K562 (cell line): ENCODE measurements around the gene OR6S1. TPM values are rescaled to one million over a fixed set of nuclear protein-coding genes. Genes with fewer than 3 reads are reported as not detected.

Experiments used
- ATAC-seq: fragments of 200-7000 bp; cut with Tn5 transposase; 3 replicates; pipeline ENCODE4 v1.9.1; 2020; ENCODE audit warnings: moderate library complexity
- BruUV-seq: library from RNA; stranded (reverse); fragments of 400-500 nt; replicated peaks from 2 replicates; lab custom pipeline; 2021; lab: Mats Ljungman, UMichigan
- CTCF ChIA-PET: fragments of 300-600 bp; formaldehyde crosslinking; extraction: SDS; loops from one replicate; lab custom pipeline; 2021; ENCODE audit warnings: low intra/inter-chr PET ratio; lab: Yijun Ruan, JAX
- POLR2A ChIA-PET: fragments of 300-600, 350-650 bp; sonication (Branson Sonifier 250); formaldehyde crosslinking; extraction: SDS; loops from one replicate; lab custom pipeline; 2021; ENCODE audit warnings: antibody characterized with exemption, inconsistent platforms; lab: Yijun Ruan, JAX
- DNase-seq, 4 experiments: peaks; one replicate each; pipeline versions ENCODE4 v3.0.0 to v3.0.0-alpha.2; 2011 to 2018; ENCODE audit warnings: low spot score in 3 of 4, mixed read lengths in 3 of 4; ENCODE audit errors: extremely low read depth in 1 of 4
- FAIRE-seq: peaks from 2 replicates; lab custom pipeline; 2011; peaks lifted over from hg19 to GRCh38; lab: Jason Lieb, UNC
- H2AFZ ChIP-seq: 2 replicates; pipeline ENCODE4 v1.6.0; 2011; ENCODE audit warnings: low read depth, low read length, control low read depth, inconsistent platforms
- H3K27ac ChIP-seq: fragments of 200-600 bp; 3 replicates; pipeline ENCODE4 v1.8.0; 2011; ENCODE audit warnings: low read depth, mild to moderate bottlenecking, control low read depth, inconsistent platforms, low read length, moderate library complexity, mixed read lengths; ENCODE audit errors: extremely low read depth
- H3K27me3 ChIP-seq, 2 experiments: fragments of 300-600 bp in 1 of 2; 2 replicates in 1 of 2; 3 replicates in 1 of 2; pipeline versions ENCODE4 v1.6.0 to v1.8.0; 2011; ENCODE audit warnings: inconsistent platforms in 2 of 2, low read length in 2 of 2, mild to moderate bottlenecking in 1 of 2, mixed read lengths in 1 of 2, moderate library complexity in 1 of 2; ENCODE audit not compliant: control insufficient read depth in 2 of 2, insufficient read depth in 2 of 2
- H3K36me3 ChIP-seq: fragments of 300-600 bp; 3 replicates; pipeline ENCODE4 v1.8.0; 2011; ENCODE audit warnings: mild to moderate bottlenecking, low read length, inconsistent platforms; ENCODE audit not compliant: control insufficient read depth, insufficient read depth
- H3K4me1 ChIP-seq, 2 experiments: fragments of 200-600 bp in 1 of 2; replicated peaks in 1 of 2; 2 replicates in 1 of 2; 3 replicates in 1 of 2; pipeline versions ENCODE4 v1.5.1 to v1.8.0; 2011; ENCODE audit warnings: inconsistent platforms in 2 of 2, low read length in 2 of 2, mild to moderate bottlenecking in 1 of 2, mixed read lengths in 1 of 2, moderate library complexity in 1 of 2; ENCODE audit not compliant: control insufficient read depth in 2 of 2, insufficient read depth in 2 of 2
- H3K4me2 ChIP-seq: 2 replicates; pipeline ENCODE4 v1.6.1; 2011; ENCODE audit warnings: low read length, control low read depth, inconsistent platforms, mixed read lengths; ENCODE audit not compliant: insufficient read depth
- H3K4me3 ChIP-seq: fragments of 200-600 bp; sonication (generic), shearing (Covaris generic); 2 replicates; pipeline ENCODE4 v1.5.1; 2016; ENCODE audit warnings: control low read depth, inconsistent platforms
- H3K79me2 ChIP-seq: fragments of 200-600 bp; 3 replicates; pipeline ENCODE4 v1.8.0; 2011; ENCODE audit warnings: low read length, inconsistent platforms; ENCODE audit not compliant: control insufficient read depth, insufficient read depth
- H3K9ac ChIP-seq, 2 experiments: 2 replicates each; pipeline versions ENCODE4 v1.6.0 to v1.6.1; 2011; ENCODE audit warnings: low read depth in 2 of 2, low read length in 2 of 2, control low read depth in 1 of 2, inconsistent platforms in 1 of 2, mild to moderate bottlenecking in 1 of 2, mixed read lengths in 1 of 2; ENCODE audit not compliant: insufficient read depth in 1 of 2
- H3K9me1 ChIP-seq: one replicate; pipeline ENCODE4 v1.6.0; 2011; ENCODE audit warnings: inconsistent platforms, mild to moderate bottlenecking, low read length, moderate library complexity; ENCODE audit not compliant: control insufficient read depth, insufficient read depth
- H3K9me3 ChIP-seq: replicated peaks from 2 replicates; pipeline ENCODE4 v1.5.1; 2011; ENCODE audit warnings: low read depth, low read length, inconsistent platforms; ENCODE audit not compliant: control insufficient read depth, insufficient read depth
- H4K20me1 ChIP-seq: replicated peaks from 2 replicates; pipeline ENCODE4 v1.6.1; 2011; ENCODE audit warnings: low read length, inconsistent platforms, mixed read lengths; ENCODE audit not compliant: control insufficient read depth, insufficient read depth
- BACH1 ChIP-seq: fragments of 200-800 bp; sonication (Bioruptor generic); IDR thresholded peaks from 2 replicates; pipeline ENCODE4 v1.6.1; 2016; ENCODE audit warnings: missing genetic modification characterization, missing compliant biosample characterization
- HSF4 ChIP-seq: fragments of 250-450 bp; sonication (Bioruptor Pico); IDR thresholded peaks from 2 replicates; pipeline ENCODE4 v2.1.2; 2022; ENCODE audit warnings: mild to moderate bottlenecking, moderate library complexity, borderline replicate concordance
- KDM4B ChIP-seq, 2 experiments: fragments of 450-650 bp in 1 of 2; sonication (generic) in 1 of 2; IDR thresholded peaks; 2 replicates each; pipeline ENCODE4 v1.6.1; 2016 to 2017; ENCODE audit warnings: borderline replicate concordance in 2 of 2, antibody characterized with exemption in 1 of 2, low read depth in 1 of 2, mild to moderate bottlenecking in 1 of 2
- NFIC ChIP-seq: fragments of 450-650 bp; IDR thresholded peaks from 2 replicates; pipeline ENCODE4 v1.6.1; 2017; ENCODE audit warnings: mild to moderate bottlenecking, inconsistent platforms
- NKRF ChIP-seq: fragments of 450-650 bp; IDR thresholded peaks from 2 replicates; pipeline ENCODE4 v1.6.1; 2016; ENCODE audit warnings: borderline replicate concordance
- RBBP5 ChIP-seq: fragments of 200-600 bp; sonication (generic); IDR thresholded peaks from 2 replicates; pipeline ENCODE4 v1.6.1; 2012; ENCODE audit warnings: borderline replicate concordance, mild to moderate bottlenecking, low read length, control low read depth, inconsistent platforms; ENCODE audit not compliant: insufficient read depth, poor library complexity, severe bottlenecking
- RBM14 ChIP-seq: fragments of 200-400 bp; formaldehyde crosslinking; IDR thresholded peaks from 2 replicates; pipeline ENCODE4 v1.6.1; 2018; ENCODE audit warnings: low read depth, mild to moderate bottlenecking, low read length, moderate library complexity, borderline replicate concordance; ENCODE audit not compliant: insufficient read depth
- RFX1 ChIP-seq: fragments of 450-650 bp; IDR thresholded peaks from 2 replicates; pipeline ENCODE4 v1.6.1; 2016; ENCODE audit warnings: mild to moderate bottlenecking, moderate library complexity
- ZNF57 ChIP-seq: fragments of 450-650 bp; formaldehyde crosslinking; IDR thresholded peaks from 2 replicates; pipeline ENCODE4 v1.4.0; 2020; ENCODE audit warnings: mild to moderate bottlenecking, moderate library complexity
- WGBS: fragments of 100-300 bp; shearing (Covaris generic); methylation state at CpG from one replicate; pipeline ENCODE4 v1.1.6; 2016; ENCODE audit warnings: low coverage, mixed read lengths; ENCODE audit not compliant: insufficient coverage; ENCODE audit errors: missing lambda C conversion rate; 5-methylcytosine and 5-hydroxymethylcytosine counted together
- in situ Hi-C: fragments of 300-500 bp; cut with MboI; formaldehyde crosslinking; loops from 4 replicates; pipeline ENCODE4 v1.15.0; 2018; ENCODE audit warnings: inconsistent platforms, mixed read lengths
- intact Hi-C: fragments of 100-400 bp; cut with micrococcal nuclease; formaldehyde crosslinking; loops from 2 replicates; pipeline ENCODE4 v1.14.2; 2022
- polyA plus RNA-seq, 8 experiments: library from polyadenylated mRNA; depleted of rRNA in 4 of 8; stranded (reverse) in 5 of 8; unstranded in 3 of 8; fragments of >200 nt; fragmentation: Nextera tagmentation in 2 of 8; fragmentation: Illumina TruSeq in 1 of 8; extraction: Ambion mirVana in 2 of 8; extraction: Trizol in 1 of 8; gene quantifications; 2 replicates each; pipeline versions ENCODE4 v1.2.1 to v1.2.3, GENCODE V29; 2011 to 2014; ENCODE audit warnings: inconsistent platforms in 1 of 8, missing spikeins in 1 of 8
- total RNA-seq, 7 experiments: library from RNA; depleted of rRNA in 6 of 7; stranded (reverse); fragments of >200 nt in 6 of 7; fragmentation: Illumina TruSeq in 2 of 7; extraction: Trizol in 2 of 7; gene quantifications; 2 replicates each; pipeline versions ENCODE4 v1.2.1 to v1.2.3, GENCODE V29; 2011 to 2021; ENCODE audit warnings: low replicate concordance in 1 of 7

OR6S1 gene
- total and polyA plus RNA-seq, 9 of the 15 experiments (the other 6 are each of a cell fraction or from before 2014, with no cell fraction given) = not detected

- in situ Hi-C loops (no loop called here), intact Hi-C loops (no loop called here)
- Histone ChIP-seq H3K27me3 (no peaks in the 10 kb centered on the region), H3K27ac (no peak overlapping the region), H3K4me1 (peaks cover 8 to 16% of the 10 kb centered on the region in 2 experiments; a peak in 3 of 5 replicates), H3K9me1 (no peaks in the 10 kb centered on the region), H3K9me3 (no peaks in the 10 kb centered on the region), H3K79me2 (no peaks in the 10 kb centered on the region), H3K9ac (no peak overlapping the region), H3K36me3 (no peaks in the 10 kb centered on the region), H2AFZ (no peak overlapping the region), H3K4me3 (no peak overlapping the region), H4K20me1 (no peaks in the 10 kb centered on the region; the same call in 1 of the 2 replicates), H3K4me2 (no peak overlapping the region)
- 4% methylated on average over 2 of the region's 2 CpGs for WGBS
- ChIA-PET POLR2A (no interaction called here), CTCF (no interaction called here)
- FAIRE-seq (no peak), ATAC-seq (no peak), DNase-seq (no peak)
- TF ChIP-seq HSF4 (CRISPR knock-in tag) (no peak), RFX1 (no peak), NKRF (no peak), ZNF57 (no peak), BACH1 (tag) (no peak), NFIC (no peak), KDM4B (IDR thresholded peaks at IDR 0.05; ENCODE audit: borderline replicate concordance in 2 of 2, low read depth in 1 of 2) (no peak), RBBP5 (no peak), RBM14 (no peak)
- BruUV-seq = no TSS peak
These were observed 34.2 kb upstream of the OR6S1 start for GRCh38 chr14:20675669-20676068.
